GM19238 (cell line): ENCODE measurements around the gene UGT8.
A peak's percentile ranks its signal among the peaks of the same experiment; 100 is the strongest.

ENCODE experiments used
- DNase-seq: peaks from one replicate; pipeline ENCODE4 v3.0.0; 2011; ENCODE audit warnings: low spot score; ENCODE audit not compliant: insufficient read length

The UGT8 gene

GRCh38 chr4:114691865-114692264 lies 93.3 kb downstream of the UGT8 start:
- peak; percentile 4 for DNase-seq

GRCh38 chr4:114692958-114693357 lies 94.4 kb downstream of the UGT8 start:
- no peak for DNase-seq

GRCh38 chr4:114694770-114695169 lies 96.2 kb downstream of the UGT8 start:
- DNase-seq, result no peak

GRCh38 chr4:114698231-114698630 lies 99.6 kb downstream of the UGT8 start:
- DNase-seq, result no peak

- no peak for DNase-seq
These were observed 102.9 kb downstream of the UGT8 start for GRCh38 chr4:114701491-114701890.

- no peak for DNase-seq
These were observed 118.8 kb downstream of the UGT8 start for GRCh38 chr4:114717432-114717831.

- DNase-seq, result no peak
These were observed 126.5 kb downstream of the UGT8 start for GRCh38 chr4:114725066-114725465.

- no peak for DNase-seq
These were observed 128.9 kb downstream of the UGT8 start for GRCh38 chr4:114727461-114727860.
